HG02938 (cell line): ENCODE measurements around the gene NEIL1.
"Not testable (repeated sequence)": the region's sequence is repeated elsewhere in the genome, so short reads cannot be mapped to it uniquely, and the experiment has no call there.

Source experiments
- ATAC-seq: cut with Tn5 transposase; IDR thresholded peaks from one replicate; pipeline ENCODE4 v1.9.1; 2021; ENCODE audit warnings: mild to moderate bottlenecking, moderate library complexity; ENCODE audit not compliant: unreplicated experiment

The NEIL1 gene

GRCh38 chr15:75333654-75334419 is 13.0 kb upstream of the NEIL1 start:
- ATAC-seq = not testable (repeated sequence)

GRCh38 chr15:75335313-75335704 is 11.5 kb upstream of the NEIL1 start:
- ATAC-seq = no peak

- no peak for ATAC-seq
Measured at GRCh38 chr15:75335705-75336355, 11.0 kb upstream of the NEIL1 start, which contains the start of gene COMMD4. Gene COMMD4 (plus strand): TSS chr15:75336063. CDS start chr15:75336090, 27 bp downstream.

- ATAC-seq = no peak
Measured at GRCh38 chr15:75338661-75339240, 8.1 kb upstream of the NEIL1 start.

- ATAC-seq = no peak
Measured at GRCh38 chr15:75339531-75340240, 7.2 kb upstream of the NEIL1 start.

- no peak for ATAC-seq
Measured at GRCh38 chr15:75342221-75342620, 4.6 kb upstream of the NEIL1 start.

GRCh38 chr15:75343953-75344352 is 2.9 kb upstream of the NEIL1 start:
- not testable (repeated sequence) for ATAC-seq

- peak; percentile 51 for ATAC-seq
Measured at GRCh38 chr15:75347222-75348033, 589 bp downstream of the NEIL1 start.

GRCh38 chr15:75348034-75348561 is 1.3 kb downstream of the NEIL1 start:
- ATAC-seq = no peak

GRCh38 chr15:75348562-75349350 is 1.9 kb downstream of the NEIL1 start:
- ATAC-seq = no peak

- not testable (repeated sequence) for ATAC-seq
Measured at GRCh38 chr15:75349351-75349669, 2.5 kb downstream of the NEIL1 start.

GRCh38 chr15:75349851-75350588 is 3.2 kb downstream of the NEIL1 start:
- no peak for ATAC-seq

- no peak for ATAC-seq
Measured at GRCh38 chr15:75350601-75351361, 3.9 kb downstream of the NEIL1 start.

GRCh38 chr15:75352186-75353080 is 5.6 kb downstream of the NEIL1 start:
- no peak for ATAC-seq

- no peak for ATAC-seq
Measured at GRCh38 chr15:75353604-75354003, 6.8 kb downstream of the NEIL1 start.

- ATAC-seq = no peak
Measured at GRCh38 chr15:75354454-75354853, 7.6 kb downstream of the NEIL1 start.

GRCh38 chr15:75355369-75355768 is 8.5 kb downstream of the NEIL1 start:
- no peak for ATAC-seq
